NCI-H2107 treated with DMSO at 0.1 percent for 48 hours (cell line): ENCODE data around the gene CDH26.
"Not testable (repeated sequence)": the region's sequence is repeated elsewhere in the genome, so short reads cannot be mapped to it uniquely, and the experiment has no call there.

Experiments
- DNase-seq: peaks from one replicate; lab custom pipeline; 2025; ENCODE audit not compliant: unreplicated experiment; lab: John Stamatoyannopoulos, UW

Gene CDH26

GRCh38 chr20:60041436-60042165 lies 83.4 kb downstream of the CDH26 start:
- DNase-seq = not testable (repeated sequence)

GRCh38 chr20:60043435-60043834 lies 85.2 kb downstream of the CDH26 start:
- no peak for DNase-seq

- no peak for DNase-seq
These were observed 87.8 kb downstream of the CDH26 start for GRCh38 chr20:60046011-60046413.

- no peak for DNase-seq
These were observed 88.2 kb downstream of the CDH26 start for GRCh38 chr20:60046436-60046835.

GRCh38 chr20:60046860-60047259 lies 88.6 kb downstream of the CDH26 start:
- DNase-seq = no peak

GRCh38 chr20:60048634-60049521 lies 90.7 kb downstream of the CDH26 start:
- no peak for DNase-seq

- DNase-seq = no peak
These were observed 91.4 kb downstream of the CDH26 start for GRCh38 chr20:60049601-60050000.

GRCh38 chr20:60050193-60050947 lies 92.1 kb downstream of the CDH26 start:
- DNase-seq = peak; percentile 79

GRCh38 chr20:60051911-60052310 lies 93.7 kb downstream of the CDH26 start:
- no peak for DNase-seq

- DNase-seq = no peak
These were observed 94.1 kb downstream of the CDH26 start for GRCh38 chr20:60052322-60052721.

GRCh38 chr20:60053125-60053817 lies 95.0 kb downstream of the CDH26 start:
- peak; percentile 32 for DNase-seq

GRCh38 chr20:60053818-60054190 lies 95.6 kb downstream of the CDH26 start:
- DNase-seq = no peak

- no peak for DNase-seq
These were observed 96.8 kb downstream of the CDH26 start for GRCh38 chr20:60054716-60055634.

- DNase-seq = no peak
These were observed 97.5 kb downstream of the CDH26 start for GRCh38 chr20:60055740-60056139.

- no peak for DNase-seq
These were observed 98.3 kb downstream of the CDH26 start for GRCh38 chr20:60056407-60057122.

GRCh38 chr20:60057123-60057865 lies 99.1 kb downstream of the CDH26 start:
- DNase-seq = peak; percentile 91

- DNase-seq = peak; percentile 97
These were observed 99.9 kb downstream of the CDH26 start for GRCh38 chr20:60057866-60058807.
